GM12872 (cell line): Measurements from ENCODE around the gene RALGPS1.

Source experiments
- TF ChIP-seq, protein P1 (sequence below): IDR thresholded peaks from 3 replicates; pipeline ENCODE4 v1.5.1; 2011; ENCODE audit warnings: low read depth, mild to moderate bottlenecking, low read length, moderate library complexity; ENCODE audit not compliant: insufficient read depth

The RALGPS1 gene

DNA sequence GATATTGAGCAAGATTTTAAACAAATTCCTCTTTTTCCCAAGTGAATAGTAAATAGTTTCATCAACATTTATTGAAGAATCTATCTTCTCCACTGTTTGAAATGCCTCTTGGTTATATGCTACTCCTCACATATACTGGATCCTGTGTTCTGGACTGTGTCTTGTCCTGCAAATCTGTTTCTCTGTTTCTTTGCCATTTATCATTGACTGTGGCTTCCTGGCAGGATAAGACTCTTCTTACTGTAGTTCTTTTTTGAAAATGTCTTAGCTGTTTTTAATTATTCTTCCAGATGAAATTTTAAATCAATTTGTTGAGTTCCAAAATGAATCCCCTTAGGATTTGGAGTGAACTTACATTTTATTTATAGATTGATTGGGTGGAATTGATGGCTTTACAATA is 27.8 kb downstream of the RALGPS1 start:
- TF ChIP-seq, protein P1, sequence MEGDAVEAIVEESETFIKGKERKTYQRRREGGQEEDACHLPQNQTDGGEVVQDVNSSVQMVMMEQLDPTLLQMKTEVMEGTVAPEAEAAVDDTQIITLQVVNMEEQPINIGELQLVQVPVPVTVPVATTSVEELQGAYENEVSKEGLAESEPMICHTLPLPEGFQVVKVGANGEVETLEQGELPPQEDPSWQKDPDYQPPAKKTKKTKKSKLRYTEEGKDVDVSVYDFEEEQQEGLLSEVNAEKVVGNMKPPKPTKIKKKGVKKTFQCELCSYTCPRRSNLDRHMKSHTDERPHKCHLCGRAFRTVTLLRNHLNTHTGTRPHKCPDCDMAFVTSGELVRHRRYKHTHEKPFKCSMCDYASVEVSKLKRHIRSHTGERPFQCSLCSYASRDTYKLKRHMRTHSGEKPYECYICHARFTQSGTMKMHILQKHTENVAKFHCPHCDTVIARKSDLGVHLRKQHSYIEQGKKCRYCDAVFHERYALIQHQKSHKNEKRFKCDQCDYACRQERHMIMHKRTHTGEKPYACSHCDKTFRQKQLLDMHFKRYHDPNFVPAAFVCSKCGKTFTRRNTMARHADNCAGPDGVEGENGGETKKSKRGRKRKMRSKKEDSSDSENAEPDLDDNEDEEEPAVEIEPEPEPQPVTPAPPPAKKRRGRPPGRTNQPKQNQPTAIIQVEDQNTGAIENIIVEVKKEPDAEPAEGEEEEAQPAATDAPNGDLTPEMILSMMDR, result no peak

DNA sequence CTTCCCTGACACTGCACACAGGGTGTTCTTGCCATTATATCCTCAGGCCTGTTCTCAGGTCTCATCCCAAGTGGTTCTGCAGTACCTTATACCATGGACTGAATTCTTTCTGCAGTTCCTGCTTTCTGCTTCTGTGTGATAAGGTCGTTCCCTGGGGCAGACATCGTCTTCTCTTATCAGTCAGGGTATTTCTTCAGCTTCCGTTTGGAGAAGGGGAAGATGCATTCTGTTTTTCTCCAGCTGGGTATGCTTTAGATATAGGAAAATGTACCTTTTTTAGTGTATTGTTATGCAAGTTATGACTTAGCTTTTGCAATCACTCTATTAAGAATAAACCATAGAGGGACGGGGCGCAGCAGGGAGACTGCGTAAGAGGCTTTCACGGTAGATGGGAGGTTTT is 31.1 kb downstream of the RALGPS1 start:
- TF ChIP-seq, protein P1, result no peak

DNA sequence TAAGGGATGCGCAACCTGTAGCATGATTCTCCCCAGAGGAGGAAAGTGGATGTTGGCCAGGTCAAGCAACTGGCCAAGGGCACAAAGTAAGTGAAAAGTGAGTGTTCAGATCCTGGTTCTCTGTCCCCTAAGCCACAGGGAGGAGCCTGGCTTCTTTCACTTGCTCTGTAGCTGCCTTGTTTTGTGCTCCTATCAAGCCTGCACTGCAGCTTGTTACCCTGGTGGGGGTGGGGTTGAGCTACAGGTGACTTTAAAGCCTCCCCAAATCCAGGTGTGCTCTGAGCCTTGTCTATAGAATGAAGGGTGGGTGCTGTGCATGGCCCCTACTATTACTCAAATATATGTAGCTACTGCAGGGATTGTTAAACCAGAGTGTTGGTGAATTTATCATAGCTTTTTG is 32.9 kb downstream of the RALGPS1 start:
- TF ChIP-seq, protein P1, result 0 out of 3 replicates have a peak, but pooled peaks have one; percentile 5

DNA sequence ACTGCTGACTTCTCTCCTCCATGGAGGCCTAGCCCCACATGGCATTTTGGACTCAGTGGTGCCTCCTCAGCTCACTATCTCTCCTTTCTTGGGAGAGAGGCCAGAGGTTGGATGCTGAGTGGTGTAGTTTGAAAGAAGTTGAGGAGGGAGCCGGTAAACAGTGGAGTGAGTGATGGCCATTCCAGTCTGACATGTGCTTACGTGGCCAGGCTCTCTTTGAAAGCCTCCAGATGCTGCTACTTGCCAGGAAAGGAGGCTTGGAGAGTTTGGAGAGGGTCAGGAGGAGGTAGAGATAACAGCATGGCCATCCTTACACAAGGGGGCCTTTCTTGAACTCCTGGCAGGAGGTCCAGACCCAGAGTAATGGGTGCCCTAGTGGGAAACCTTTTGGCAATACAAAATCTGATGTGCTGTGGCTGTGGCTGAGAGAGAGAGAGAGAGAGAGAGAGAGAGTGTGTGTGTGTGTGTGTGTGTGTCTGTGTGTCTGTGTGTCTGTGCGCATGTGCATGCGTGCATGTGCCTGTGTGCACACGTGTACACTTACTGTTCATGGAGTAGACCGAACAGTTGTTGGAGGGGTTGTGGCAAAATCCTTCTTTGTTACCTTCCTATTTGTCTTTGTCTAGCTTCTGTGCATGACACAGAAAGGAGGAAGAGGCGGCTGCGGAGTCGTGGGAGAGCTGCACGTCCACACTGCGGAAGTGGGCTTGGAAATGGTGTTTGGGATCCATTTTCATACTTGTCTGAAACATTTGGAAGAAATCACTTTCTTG is 37.8 kb downstream of the RALGPS1 start:
- TF ChIP-seq, protein P1, result no peak

DNA sequence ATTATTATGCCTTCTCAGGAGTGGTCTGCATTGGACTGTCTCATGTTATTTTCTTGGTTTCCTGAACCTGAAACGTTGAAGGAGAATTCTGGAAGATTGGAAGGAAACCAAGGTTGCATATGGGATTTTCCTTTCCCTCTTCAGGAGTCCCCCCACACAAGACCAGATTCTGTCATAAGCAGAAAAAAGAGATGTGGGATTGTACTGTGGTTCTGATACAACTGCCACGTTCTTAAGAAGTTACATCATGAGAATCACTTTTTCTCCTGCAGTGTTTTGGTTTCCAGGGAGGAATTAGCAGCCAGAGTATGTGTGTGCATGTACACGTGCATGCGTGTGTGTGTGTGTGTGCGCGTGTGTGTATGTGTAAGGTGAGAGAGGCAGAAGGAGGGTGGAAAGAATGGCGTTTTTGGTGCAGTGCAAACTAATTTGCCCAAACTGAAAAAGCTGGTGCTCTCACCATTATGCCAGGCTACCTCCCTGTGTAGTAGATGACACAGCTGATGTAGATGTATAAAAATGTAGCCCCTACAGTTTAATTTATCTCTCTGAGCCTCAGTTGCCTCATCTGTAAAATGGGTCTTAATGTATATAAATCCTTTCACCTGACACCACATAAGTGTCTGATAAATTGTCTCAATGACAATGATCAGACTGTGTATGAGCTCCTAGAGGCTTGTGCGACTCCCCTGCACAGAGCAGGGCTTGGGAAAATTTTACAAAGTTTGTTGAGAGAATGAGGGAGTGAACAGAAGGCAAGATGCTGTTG is 38.6 kb downstream of the RALGPS1 start:
- TF ChIP-seq, protein P1, result no peak

DNA sequence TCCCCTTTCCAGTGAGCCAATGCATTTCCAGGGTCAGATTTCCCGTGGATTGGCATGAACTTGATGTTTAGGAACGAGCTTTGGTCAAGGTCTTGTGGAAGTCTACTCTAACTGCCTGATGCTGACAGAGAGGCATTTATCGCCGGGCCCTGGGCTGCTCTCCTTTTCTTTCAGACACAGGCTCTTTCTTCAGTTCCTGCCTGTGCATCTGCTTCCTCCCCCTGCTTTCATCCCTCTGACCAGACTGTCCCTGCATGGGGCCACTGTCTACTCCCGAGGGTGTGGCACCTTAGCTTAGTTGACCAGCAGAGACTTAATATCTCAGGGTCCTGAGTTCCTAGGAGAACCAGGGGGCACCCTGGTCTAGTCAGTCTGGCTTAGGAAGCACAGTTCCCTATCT is 41.2 kb downstream of the RALGPS1 start:
- TF ChIP-seq, protein P1, result no peak

DNA sequence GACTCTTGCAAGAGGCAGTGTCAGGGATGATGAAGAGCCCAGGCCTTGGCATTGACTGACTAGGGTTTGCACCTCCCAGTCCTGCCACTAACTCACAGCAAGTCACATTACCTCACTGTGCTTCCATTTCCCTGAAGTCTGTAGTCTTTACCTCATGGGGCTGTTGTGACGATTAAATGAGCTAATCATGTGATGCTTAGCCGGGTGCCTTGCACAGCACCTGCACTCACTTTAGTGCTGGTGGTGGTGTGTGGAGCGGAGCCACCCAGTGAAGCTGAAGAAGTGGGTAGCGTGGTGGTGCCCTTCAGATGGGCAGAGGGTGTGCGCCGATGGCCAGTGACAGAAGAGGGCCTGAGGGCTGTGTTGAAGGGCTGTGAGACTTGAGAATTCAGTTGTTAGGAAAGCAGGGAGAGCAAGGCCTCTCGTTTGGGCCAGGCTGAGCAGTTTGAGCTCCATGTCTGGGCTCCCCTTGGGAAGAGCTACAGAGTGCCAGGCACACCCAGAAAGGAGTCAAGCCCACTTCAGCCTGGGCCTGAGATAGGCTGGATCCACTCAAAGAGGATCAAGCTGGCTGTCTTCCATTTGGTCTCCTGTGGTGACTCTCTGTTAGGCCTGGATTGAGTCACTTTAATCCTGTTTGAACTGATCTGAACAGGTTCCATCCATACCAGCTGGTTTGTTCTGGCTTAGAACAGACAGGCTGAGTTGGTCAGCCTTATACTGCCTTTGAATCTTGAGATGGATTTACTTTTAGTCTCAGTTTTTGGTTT is 42.5 kb downstream of the RALGPS1 start:
- TF ChIP-seq, protein P1, result no peak
